NCI-H345 (cell line): ENCODE data around the gene KBTBD13.
"Not testable (repeated sequence)": the region's sequence is repeated elsewhere in the genome, so short reads cannot be mapped to it uniquely, and the experiment has no call there.

Source experiments
- DNase-seq: peaks from one replicate; lab custom pipeline; 2025; lab: John Stamatoyannopoulos, UW

KBTBD13 gene

DNA sequence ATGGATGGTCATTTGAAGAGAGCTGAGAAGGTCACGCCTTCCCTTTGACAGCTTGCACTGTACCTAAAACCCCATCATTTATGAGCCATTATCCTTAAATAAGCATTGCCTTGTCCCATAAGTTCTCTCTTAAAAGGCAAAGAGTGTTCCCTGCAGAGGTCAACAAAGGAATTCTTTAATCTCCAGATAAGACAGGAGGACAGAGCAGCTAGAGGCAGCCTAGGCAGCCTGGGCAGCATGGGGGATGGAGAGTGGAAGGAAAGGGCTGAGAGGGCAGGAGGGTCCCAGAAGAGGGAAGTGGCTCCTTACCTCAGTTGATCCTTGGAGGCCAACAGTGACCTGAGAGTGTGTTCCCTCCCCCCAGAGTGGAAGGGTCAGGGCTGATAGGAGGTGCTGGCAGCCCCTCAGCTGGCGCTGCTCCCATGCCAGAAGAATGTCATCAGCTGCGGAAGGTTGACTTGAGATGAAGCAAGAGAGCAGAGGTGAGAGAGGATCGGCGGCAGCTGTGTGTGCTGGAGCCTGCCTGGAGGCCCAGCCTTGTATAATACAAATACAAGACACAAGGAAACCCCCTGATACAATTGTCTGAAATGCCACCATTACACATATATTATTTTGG, 12.8 kb downstream of the KBTBD13 start:
- no peak for DNase-seq

DNA sequence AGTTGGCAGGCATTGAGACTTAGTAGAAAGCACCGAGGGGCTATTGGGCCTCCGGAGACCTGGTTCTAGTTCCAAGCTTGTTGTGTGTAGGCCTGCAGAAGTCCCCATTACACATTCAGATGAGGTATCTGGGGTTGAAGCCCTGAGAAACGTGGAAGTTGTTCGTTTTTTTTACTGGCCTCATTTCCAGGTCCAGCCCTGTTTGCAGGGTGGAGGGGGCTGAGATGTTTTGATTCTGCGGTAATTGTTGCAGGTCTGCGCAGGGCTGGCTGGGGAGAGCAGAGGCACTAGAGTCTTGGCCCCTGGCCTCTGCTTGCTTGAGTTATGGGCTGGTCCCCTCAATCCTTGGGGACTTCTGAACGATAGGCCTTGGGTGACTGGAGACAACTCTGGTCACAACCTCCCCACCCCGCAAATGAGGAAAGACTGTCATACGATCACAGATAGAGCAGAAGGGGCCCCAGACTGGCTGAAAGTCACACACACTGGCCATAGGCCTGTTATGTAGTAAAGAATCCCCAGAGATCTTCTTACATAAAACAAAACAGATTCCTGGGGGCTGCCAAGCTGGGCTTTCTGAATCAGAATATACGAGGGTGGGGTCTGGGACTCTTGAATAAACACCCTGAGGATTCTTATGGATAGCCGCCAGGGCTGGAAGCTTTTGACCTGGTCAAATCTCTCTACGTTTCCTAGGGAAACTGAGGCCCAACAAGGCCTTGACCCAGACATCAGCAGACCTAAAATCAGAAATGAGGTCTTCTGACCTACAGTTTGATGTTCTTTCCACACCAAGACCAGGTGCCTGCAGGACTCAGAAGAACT, 15.6 kb downstream of the KBTBD13 start:
- no peak for DNase-seq

DNA sequence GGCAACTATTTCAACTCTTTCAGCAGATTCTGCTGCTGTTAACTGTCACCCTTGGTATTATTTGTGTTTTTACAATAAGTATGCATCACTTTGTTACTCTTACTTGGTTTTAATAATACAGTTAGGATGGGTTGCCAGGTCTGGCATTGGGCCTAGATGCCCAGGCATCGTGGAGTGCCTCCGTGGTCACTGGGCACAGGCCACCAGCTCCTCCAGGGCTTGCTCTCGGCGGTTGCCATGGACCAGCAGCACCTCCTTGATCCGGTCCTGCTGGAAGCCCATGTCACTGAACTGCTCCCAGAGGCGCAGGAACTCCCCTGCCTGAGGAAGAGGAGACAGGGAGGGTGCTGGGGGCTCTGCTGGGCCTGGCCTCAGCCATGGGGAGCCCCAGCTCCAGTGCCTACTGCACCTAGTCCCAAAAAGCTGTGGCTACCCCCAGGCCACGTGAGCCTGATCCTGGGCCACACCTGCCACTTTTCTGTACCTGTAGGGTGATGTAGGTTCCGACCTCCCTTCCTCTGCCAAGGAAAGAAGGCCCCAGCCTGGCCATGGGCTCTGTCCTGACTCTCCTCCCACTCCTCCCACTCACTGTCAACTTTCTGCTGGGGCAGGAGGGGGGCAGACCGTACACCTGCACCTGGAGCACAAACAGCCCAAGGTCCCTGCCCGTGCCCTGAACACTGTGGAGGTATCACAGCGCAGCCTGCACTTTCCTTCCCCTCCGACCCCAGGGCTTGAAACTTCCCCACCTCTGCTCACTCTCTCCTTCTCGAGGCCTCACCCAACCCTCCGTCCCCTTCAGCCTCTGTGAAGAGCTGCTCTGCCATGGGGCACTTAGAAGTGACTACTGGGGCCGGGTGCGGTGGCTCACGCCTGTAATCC, 16.6 kb downstream of the KBTBD13 start:
- DNase-seq, result no peak

DNA sequence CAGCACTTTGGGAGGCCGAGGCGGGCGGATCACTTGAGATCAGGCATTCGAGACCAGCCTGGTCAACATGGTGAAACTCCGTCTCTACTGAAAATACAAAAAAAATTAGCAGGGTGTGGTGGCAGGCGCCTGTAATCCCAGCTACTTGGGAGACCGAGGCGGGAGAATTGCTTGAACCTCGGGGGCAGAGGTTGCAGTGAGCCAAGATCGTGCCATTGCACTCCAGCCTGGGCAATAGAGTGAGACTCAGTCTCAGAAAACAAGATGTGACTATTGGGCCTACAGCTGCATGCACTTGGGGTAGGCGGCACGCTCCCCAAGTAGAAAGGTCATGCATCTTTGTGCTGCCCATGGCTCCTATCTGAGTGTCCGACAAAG, 17.2 kb downstream of the KBTBD13 start:
- not testable (repeated sequence) for DNase-seq

DNA sequence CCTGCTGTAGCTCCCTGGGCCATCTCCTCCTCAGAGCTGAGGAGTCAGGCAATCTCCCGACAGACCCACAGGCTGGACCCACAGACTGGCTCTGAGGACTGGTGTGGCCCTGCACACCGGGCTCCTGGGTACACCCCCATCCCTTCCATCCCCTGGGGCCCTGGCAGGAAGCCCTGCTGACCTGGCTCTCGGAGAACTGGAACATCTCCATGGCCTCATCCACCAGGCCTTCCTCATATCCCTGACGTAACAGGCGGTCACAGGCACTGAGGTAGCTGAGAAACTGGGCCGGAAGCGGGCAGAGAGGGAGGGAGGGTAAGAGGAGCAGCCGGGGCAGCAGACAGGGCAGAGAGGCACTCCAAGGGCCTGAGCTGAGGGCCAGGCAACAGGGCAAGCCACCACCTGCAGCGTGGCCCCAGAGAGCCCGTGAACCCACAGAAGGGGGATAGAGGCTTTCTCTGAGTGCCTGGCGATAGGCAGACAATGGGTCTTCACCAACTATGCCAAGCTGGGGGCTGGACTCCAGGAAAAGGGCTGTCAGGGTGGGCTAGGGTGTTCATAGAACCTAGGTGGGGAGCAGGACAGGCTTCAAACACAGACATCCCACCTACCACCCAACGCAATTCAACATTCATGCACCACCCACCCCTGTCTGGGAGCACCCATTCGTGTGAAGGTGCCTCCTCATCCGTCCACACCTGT, 17.9 kb downstream of the KBTBD13 start:
- no peak for DNase-seq

DNA sequence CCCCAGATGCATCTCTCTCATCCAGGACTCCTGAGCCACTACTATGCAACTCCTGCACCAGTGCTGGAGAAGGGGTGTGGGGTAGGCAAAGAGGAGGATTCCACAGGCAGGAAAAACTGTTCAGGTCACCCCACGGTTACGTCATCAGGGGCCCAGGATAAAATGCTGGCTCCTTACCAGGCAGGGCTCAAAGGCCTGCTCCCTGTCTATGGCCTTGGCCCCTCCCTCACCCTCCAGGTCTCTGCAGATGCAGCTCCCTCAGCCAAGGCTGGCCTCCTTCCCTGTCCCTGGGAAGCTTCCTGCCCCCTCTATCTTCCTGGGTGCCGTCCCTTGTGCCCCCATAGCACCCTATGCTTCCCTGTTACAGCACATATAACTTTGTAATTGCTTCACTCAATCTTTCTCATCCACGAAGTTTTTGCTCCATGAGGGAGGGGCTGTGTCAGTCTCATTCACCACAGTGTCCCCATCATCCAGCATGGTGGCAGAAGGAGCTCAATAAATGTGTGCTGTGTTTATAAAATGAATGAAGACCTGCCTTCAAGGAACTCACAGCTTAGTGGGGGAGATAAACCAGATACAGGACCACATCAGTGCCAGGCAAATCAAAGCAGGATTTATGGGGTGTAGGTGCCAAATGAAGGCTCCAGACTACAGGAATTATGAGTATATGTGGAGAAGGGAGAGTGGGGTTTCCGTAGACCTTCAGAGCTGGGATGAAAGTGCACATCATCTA, 18.6 kb downstream of the KBTBD13 start:
- no peak for DNase-seq

DNA sequence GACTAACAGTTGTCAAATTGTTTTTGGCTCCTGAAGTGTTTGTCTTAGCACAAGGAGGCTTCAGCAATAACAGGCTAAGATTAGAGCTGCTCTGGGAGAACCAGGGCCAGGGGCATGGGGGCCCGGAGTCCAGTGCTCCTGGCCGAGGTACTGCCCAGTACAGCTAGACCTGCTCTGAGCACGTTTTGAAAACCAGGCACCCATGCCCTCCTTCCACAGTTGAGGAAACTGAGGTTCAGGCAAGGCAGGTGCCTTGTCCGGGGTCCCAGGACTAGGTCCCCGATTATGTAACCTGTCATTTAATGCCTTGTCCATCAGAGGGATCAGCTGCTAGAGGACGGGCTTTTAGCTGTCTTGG, 19.2 kb downstream of the KBTBD13 start:
- DNase-seq, result no peak

DNA sequence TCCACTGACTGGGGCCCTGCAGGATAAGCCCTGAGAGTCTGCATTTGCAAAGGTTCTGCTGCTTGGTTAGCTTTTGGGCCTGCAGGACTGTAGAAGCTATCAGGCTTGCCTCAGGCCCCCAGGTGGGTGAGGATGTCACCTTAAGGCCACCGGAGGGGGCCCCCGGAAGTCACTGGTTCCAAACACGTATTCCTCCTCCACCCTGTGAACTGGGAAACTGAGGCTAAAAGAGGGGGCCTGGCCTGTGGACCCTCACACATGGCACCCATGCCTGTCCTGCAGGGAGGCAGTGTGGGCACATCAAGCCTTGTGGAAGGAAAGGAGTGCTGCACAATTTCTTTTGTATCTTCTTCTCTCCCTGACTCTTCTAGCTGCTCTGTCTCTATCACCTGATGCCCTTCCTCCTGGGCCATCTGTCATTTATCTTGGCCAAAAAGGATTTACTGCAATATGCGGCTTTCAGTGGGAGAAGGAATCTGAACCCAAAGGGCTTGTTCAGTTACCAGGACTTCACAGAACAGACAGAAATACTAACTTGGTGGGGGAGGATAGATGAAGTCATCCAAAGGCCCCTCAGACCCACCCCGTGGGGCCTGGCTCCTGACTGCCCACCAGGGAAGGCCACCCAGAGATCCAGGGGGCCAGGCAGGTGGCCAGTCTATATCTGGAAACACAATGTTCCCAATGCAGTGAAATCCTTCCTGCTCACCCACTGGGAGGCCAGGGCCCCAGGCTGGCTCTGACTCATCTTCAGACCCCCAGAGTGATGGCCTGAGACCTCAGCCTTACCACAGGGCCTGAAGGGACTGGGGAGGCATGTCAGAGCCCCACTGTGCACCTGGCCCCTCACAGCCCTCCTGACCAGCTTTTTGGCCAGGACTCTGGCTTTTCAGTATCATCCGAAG, 20.2 kb downstream of the KBTBD13 start:
- DNase-seq, result no peak

DNA sequence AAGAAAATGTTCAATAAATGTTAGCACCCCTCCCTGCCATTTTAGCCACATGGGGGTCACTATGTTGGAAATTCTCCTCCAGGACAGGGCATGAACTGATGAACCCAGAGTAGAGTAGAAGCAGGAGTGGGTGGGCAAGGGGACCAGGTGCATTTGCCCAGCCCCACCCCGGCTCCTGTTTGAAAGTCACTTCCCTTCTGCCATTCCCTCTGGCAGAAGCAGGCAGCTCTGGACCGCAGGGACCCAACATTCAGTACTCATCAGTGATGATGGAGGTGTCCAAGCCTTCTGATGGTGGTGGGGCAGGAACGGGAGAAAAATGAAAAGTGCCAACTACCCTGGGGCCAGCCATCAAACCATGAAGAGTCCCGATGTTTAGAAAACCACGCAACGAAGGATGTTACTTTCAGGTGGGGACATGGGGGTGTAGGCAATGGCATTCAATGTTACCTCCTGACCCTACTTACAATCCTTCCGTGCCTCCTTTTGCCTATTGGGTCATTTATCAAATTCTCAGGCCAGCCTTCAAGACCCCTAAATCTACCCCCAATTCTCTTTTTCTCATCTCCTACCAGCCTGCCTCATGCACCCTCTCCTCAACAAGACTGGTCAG, 21.2 kb downstream of the KBTBD13 start:
- no peak for DNase-seq

DNA sequence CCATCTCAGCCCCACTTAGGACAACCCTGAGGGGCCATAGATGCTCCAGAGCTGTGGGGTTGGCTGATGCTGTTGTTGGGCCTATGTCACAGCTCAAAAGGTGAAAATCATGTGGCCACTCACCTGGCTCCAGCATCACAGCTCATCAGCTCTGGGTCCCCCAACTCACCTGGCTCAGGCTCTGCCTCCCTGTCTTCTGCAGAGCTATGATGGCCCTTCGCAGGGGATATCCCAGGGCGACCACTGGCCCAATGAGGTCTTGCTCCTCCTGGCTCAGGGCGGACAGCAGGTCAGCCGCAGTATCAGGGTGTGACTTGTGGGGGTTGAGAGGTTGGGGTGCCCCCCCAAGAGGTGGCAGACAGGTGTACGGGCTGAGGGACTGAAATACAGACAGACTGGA, 22.8 kb downstream of the KBTBD13 start:
- DNase-seq, result no peak

DNA sequence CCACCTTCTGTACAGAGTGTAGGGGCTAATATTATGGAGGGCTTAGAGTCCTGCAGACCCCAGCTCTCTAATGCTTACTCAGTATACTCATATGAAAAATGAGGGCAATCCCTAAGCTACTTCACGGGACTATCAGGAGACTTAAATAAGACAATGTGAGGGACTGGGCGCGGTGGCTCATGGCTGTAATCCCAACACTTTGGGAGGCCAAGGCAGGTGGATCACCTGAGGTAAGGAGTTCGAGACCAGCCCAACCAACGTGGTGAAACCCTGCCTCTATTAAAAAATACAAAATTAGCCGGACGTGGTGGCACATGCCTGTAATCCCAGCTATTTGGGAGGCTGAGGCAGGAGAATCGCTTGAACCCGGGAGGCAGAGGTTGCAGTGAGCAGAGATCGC, 23.3 kb downstream of the KBTBD13 start:
- not testable (repeated sequence) for DNase-seq

DNA sequence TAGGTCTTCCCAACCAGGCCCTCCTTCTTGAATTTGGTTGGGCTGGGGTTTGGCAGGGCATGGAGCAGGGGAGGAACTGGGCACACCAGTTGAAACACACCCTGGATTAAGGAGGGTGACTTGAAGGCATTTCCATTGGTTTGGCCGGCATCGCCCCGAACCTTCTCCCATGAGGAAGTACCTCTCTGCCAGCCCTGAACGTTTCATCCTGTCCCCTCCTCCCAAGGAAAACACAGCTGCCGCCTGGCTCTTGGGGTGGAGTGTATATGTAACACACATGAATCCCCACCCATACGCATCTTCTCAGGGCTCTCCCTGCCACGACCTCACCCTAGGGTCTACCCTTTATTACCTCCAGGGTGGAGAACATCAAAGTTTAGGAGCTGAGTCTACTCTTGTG, 23.9 kb downstream of the KBTBD13 start:
- DNase-seq, result no peak

DNA sequence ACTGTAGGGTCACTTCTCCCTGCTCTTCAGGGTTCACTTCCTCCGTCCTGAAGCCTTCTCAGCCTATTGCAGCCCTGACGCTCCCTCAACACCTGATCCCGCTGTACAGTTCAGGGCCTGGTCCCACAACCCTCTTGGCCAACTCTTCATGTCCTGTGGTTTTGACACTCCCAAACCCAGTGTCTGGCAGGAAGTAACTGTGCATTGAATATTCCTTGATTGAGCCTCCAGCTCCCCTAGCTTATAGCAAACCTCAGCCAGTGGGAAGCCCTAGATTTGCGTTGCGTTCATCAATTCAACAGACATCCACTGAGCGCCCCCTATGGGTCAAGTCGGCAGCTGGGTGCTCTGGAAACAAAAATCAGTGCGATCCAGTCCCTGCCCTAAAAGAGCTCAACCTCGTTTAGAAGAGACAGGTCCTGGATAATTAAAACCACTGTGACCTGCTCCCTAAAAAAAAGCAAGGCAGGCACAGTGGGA, 24.9 kb downstream of the KBTBD13 start:
- peak; percentile 34 for DNase-seq

DNA sequence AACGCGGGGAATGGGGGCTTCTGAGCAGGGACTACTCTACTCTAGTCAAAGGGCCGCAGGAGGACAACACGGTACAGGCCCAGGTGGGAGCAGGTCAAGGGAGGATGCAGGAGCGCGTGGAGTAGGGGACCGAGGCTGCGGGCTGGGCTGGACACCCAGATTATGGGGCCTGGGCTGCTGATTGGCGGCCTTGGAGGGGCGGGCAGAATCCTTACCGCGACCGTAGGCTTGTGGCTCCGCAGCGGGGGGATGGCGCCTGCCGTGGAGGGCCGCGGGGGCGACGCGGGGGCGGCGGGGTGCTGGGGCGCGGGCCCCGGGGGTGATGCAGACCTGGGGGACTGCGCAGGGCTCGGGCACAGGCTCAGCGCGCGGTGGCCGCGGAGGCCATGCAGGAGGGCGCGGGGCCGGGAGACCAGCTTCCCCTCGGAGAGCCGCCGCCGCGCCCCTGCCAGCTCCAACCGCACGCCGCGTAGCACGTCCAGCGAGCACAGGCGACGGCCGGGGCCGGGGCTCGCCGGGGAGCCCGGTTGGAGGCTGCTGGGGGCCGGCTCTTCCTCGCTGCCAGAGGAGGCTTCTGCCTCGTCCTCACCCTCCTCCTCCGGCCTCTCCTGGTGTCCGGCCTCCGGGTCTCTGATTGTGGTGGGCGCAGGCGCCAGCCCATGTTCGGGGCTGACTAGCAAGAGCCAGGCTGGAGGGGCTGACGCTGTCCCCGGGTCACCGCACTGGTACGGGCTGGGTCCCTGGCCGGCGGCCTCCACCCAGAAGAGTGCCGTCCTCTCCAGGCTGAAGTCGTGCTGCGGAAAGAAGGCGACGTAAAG, 25.6 kb downstream of the KBTBD13 start:
- DNase-seq, result no peak

DNA sequence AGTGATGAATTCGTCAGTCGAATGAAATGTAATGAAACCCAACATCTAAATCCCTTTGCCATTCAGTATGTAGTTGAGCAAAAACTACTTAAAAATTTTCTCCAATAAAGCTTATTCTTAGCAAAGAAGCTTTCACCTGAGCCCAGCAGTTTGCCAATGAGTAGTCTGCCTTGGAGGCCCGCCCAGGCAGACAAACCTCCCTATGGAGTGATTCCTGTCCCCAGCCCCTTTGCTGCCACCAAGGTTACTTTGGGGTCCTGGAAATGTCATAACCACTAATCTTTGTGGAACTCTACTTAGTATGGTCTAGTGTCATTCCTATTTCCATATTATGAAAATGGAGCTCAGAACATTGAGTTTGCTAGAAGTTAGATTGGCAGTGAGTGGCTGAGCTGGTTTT, 26.4 kb downstream of the KBTBD13 start:
- DNase-seq, result no peak

DNA sequence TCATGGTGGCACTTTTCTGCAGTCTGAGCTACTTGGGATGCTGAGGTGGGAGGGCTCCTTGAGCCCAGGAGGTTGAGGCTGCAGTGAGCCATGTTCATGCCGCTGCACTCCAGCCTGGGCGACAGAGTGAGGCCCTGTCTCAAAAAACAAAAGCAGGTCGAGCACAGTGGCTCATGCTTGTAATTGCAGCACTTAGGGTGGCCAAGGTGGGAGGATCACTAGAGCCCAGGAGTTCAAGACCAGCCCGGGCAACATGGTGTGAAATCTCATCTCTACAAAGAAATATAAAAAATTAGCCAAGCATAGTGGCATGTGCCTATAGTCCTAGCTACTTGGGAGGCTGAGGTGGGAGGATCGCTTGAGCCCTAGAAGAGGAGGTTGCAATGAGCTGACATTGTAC, 28.5 kb downstream of the KBTBD13 start:
- DNase-seq, result no peak

DNA sequence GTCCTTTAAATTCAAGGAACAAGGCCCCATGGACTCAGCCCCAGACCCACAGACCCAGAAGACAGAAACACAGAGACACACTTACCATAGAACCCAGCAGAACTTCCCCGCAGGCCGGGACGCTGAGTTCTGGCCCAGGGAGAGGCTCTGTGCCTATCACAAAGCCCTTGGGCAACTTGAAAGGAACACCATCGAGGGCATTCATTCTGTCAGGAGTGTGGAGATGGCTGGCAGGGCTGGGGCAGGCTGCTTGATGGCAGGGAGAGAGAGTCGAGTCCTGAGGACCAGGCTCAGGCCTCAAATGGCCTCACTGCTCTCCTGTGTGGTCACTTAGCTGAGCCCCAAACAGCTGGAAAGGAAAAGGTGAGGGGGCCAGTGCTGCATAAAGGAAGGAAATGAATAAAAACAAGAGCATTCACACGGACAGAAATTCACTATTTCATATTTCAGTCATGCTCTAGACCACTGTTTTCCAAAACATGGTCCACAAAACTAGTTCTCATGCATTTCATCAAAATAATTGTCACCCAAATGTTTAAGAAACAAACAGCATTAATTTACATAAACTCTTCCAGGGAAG, 29.6 kb downstream of the KBTBD13 start:
- DNase-seq, result no peak

DNA sequence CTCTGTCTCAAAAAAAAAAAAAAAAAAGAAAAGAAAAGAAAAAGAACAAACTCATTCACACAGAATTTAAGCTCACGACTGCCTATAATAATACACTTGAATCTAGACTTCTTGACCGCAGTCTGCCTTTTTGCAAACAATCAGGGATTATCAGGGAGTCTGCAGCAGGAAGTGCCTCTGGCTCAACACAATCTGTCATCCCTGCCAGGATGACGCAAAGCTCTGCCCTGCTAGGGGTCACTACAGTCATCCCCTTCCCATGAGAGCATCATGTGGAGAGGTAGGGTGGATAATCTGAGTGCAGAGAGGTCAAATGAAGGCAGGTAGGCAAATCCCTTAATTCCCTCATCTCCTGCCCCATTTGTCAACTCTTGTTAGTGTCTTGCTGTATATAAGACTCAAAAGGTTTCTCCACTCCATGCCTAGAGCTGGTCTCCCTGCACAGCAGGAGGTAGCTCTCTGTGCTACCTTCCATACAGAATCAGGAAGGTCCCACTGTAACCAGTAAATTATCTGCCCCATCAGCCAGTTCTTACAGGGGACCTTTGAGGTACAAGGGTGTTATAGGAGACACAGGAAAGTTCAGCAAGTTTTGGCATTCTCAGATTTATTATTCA, 34.2 kb downstream of the KBTBD13 start:
- DNase-seq, result no peak
